Loucy (cell line): ENCODE results near the gene TLE5.

Source experiments
- H2AFZ ChIP-seq: fragments of 200-600 bp; sonication (generic); 2 replicates; pipeline ENCODE4 v1.6.0; 2016; ENCODE audit warnings: antibody characterized with exemption, mild to moderate bottlenecking, low read length, moderate library complexity
- H3F3A ChIP-seq: fragments of 200-600 bp; 2 replicates; pipeline ENCODE4 v1.6.0; 2016; ENCODE audit warnings: antibody characterized with exemption, low read depth, mild to moderate bottlenecking
- H3K27me3 ChIP-seq: fragments of 200-600 bp; sonication (generic); 2 replicates; pipeline ENCODE4 v1.6.1; 2014; ENCODE audit warnings: low read length, mild to moderate bottlenecking; ENCODE audit not compliant: insufficient read depth, poor library complexity, severe bottlenecking
- H3K36me3 ChIP-seq: fragments of 200-600 bp; sonication (generic); 2 replicates; pipeline ENCODE4 v1.6.1; 2016; ENCODE audit warnings: low read length; ENCODE audit not compliant: insufficient read depth
- H3K4me1 ChIP-seq: fragments of 200-600 bp; sonication (generic); 2 replicates; pipeline ENCODE4 v1.5.1; 2014; ENCODE audit warnings: low read length, mild to moderate bottlenecking; ENCODE audit not compliant: insufficient read depth, poor library complexity, severe bottlenecking
- H3K4me2 ChIP-seq: fragments of 200-600 bp; sonication (generic); 2 replicates; pipeline ENCODE4 v1.6.0; 2014; ENCODE audit warnings: antibody characterized with exemption, low read length, low read depth, mild to moderate bottlenecking; ENCODE audit not compliant: poor library complexity, severe bottlenecking
- H3K4me3 ChIP-seq: fragments of 200-600 bp; sonication (generic); 2 replicates; pipeline ENCODE4 v1.5.1; 2014; ENCODE audit warnings: low read length, mild to moderate bottlenecking, mixed read lengths; ENCODE audit not compliant: poor library complexity, severe bottlenecking
- H3K79me2 ChIP-seq: fragments of 200-600 bp; sonication (generic); 2 replicates; pipeline ENCODE4 v1.6.1; 2014; ENCODE audit warnings: low read length; ENCODE audit not compliant: insufficient read depth
- H3K9ac ChIP-seq: fragments of 200-600 bp; sonication (generic); 2 replicates; pipeline ENCODE4 v1.6.0; 2014; ENCODE audit warnings: mild to moderate bottlenecking, low read depth, low read length, moderate library complexity; ENCODE audit not compliant: poor library complexity, severe bottlenecking
- H3K9me2 ChIP-seq: fragments of 200-600 bp; sonication (generic); replicated peaks from 2 replicates; pipeline ENCODE4 v1.6.1; 2016; ENCODE audit warnings: low read depth, low read length, mixed read lengths
- H3K9me3 ChIP-seq: fragments of 200-600 bp; sonication (generic); 2 replicates; pipeline ENCODE4 v1.6.1; 2014; ENCODE audit warnings: mild to moderate bottlenecking, antibody characterized with exemption, low read length, low read depth; ENCODE audit not compliant: insufficient read depth
- H4K20me1 ChIP-seq: fragments of 200-600 bp; sonication (generic); 2 replicates; pipeline ENCODE4 v1.6.0; 2014; ENCODE audit warnings: antibody characterized with exemption, low read length, mild to moderate bottlenecking; ENCODE audit not compliant: insufficient read depth, poor library complexity, severe bottlenecking
- EZH2phosphoT487 ChIP-seq: fragments of 200-600 bp; IDR thresholded peaks from 2 replicates; pipeline ENCODE4 v1.6.1; 2018; ENCODE audit warnings: antibody characterized with exemption, mild to moderate bottlenecking, moderate library complexity, borderline replicate concordance
- TF ChIP-seq, protein P1 (sequence below): fragments of 200-600 bp; sonication (generic); conservative IDR thresholded peaks from 2 replicates; pipeline ENCODE4 v1.5.1; 2014; ENCODE audit warnings: mild to moderate bottlenecking, antibody characterized with exemption, low read length

The TLE5 gene

DNA sequence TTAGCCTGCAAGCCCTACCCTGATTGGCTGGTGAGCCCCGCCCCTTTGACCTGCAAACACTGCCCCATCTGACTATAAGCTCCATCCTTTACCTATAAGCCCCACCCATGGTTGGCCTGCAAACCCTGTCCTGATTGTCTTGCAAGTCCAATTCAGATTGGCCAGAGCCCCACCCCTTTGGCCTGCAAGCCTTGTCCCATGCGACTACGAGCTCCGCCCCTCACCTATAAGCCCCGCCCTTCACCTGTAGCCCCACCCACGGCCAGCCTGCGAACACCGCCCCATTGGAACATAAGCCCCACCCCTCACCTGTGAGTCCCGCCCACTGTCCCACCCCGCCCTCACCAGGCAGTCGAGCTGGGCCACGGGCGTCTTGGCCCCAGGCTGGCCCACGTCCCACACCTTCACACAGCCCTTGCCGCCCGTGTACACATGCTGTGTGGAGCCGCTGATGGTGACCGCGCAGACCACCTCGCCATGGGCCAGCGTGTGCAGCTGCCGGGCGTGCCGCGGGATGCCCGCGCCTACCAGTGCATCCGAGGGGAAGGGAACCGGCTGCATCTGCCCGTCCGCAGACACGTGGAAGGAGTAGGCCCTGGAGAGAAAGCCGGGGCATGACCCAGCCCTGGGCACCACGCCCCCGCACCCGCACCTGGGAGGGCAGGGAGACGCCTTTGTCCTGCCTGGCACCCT is 56.1 kb downstream of the TLE5 start:
- H4K20me1 ChIP-seq, result no peaks in the 10 kb centered on the region
- no peaks in the 10 kb centered on the region for H3K36me3 ChIP-seq
- no peaks in the 10 kb centered on the region for H3K27me3 ChIP-seq
- H3K79me2 ChIP-seq, result no peaks in the 10 kb centered on the region
- H3K4me2 ChIP-seq, result no peak overlapping the region
- H3K4me1 ChIP-seq, result no peaks in the 10 kb centered on the region
- TF ChIP-seq EZH2phosphoT487, result no peak
- TF ChIP-seq, protein P1, sequence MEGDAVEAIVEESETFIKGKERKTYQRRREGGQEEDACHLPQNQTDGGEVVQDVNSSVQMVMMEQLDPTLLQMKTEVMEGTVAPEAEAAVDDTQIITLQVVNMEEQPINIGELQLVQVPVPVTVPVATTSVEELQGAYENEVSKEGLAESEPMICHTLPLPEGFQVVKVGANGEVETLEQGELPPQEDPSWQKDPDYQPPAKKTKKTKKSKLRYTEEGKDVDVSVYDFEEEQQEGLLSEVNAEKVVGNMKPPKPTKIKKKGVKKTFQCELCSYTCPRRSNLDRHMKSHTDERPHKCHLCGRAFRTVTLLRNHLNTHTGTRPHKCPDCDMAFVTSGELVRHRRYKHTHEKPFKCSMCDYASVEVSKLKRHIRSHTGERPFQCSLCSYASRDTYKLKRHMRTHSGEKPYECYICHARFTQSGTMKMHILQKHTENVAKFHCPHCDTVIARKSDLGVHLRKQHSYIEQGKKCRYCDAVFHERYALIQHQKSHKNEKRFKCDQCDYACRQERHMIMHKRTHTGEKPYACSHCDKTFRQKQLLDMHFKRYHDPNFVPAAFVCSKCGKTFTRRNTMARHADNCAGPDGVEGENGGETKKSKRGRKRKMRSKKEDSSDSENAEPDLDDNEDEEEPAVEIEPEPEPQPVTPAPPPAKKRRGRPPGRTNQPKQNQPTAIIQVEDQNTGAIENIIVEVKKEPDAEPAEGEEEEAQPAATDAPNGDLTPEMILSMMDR, result no peak
- no peaks in the 10 kb centered on the region for H3F3A ChIP-seq
- H3K9me2 ChIP-seq, result no peaks in the 10 kb centered on the region
- no peak overlapping the region for H3K9ac ChIP-seq
- no peak overlapping the region for H3K4me3 ChIP-seq
- no peaks in the 10 kb centered on the region for H3K9me3 ChIP-seq
- no peak overlapping the region for H2AFZ ChIP-seq

DNA sequence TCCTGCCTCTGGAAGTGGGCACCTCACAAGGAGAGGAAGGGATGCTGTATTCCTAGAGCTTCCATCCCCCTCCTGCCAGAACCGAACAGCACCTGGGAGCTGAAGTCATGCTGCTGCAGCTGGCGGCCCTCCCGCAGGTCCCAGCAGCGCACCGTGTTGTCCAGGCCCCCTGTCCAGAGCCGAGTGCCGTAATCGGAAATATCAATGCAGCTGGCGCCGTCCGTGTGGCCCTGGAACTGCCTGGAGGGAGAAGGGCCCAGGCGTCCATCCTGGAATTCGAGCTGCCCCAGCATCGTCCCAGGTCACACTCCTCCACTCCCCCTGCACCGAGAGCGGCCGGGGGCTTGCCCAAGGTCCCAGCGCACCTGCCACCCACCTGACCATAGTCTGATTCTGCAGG is 57.0 kb downstream of the TLE5 start:
- no peak overlapping the region for H3K4me3 ChIP-seq
- H3K79me2 ChIP-seq, result no peaks in the 10 kb centered on the region
- H3K9ac ChIP-seq, result no peak overlapping the region
- no peaks in the 10 kb centered on the region for H4K20me1 ChIP-seq
- no peak for TF ChIP-seq EZH2phosphoT487
- TF ChIP-seq, protein P1, result no peak
- no peaks in the 10 kb centered on the region for H3K9me2 ChIP-seq
- H3K27me3 ChIP-seq, result no peaks in the 10 kb centered on the region
- H3K36me3 ChIP-seq, result no peaks in the 10 kb centered on the region
- no peak overlapping the region for H2AFZ ChIP-seq
- H3F3A ChIP-seq, result no peaks in the 10 kb centered on the region
- H3K4me1 ChIP-seq, result no peaks in the 10 kb centered on the region
- no peak overlapping the region for H3K4me2 ChIP-seq
- no peaks in the 10 kb centered on the region for H3K9me3 ChIP-seq

DNA sequence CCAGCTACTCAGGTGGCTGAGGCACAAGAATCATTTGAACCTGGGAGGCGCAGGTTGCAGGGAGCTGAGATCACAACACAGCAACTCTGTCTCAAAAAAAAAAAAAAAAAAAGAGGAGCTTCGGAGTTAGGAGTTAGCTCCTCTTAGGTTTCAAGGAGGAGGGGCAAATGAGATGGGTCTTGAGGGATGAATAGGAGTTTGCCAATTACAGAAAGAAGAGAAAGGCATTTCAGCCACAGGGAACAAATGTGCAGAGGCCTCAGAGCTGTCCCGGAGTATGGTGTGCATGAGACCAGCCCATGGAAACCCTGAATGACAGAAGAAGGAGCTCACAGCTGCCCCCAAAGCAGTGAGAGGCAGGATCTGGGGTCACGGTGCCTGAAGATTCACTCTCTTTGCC is 57.8 kb downstream of the TLE5 start:
- H2AFZ ChIP-seq, result no peak overlapping the region
- H4K20me1 ChIP-seq, result no peaks in the 10 kb centered on the region
- H3F3A ChIP-seq, result no peaks in the 10 kb centered on the region
- no peaks in the 10 kb centered on the region for H3K9me3 ChIP-seq
- no peaks in the 10 kb centered on the region for H3K36me3 ChIP-seq
- no peaks in the 10 kb centered on the region for H3K4me1 ChIP-seq
- H3K4me3 ChIP-seq, result no peak overlapping the region
- no peaks in the 10 kb centered on the region for H3K79me2 ChIP-seq
- no peaks in the 10 kb centered on the region for H3K27me3 ChIP-seq
- H3K4me2 ChIP-seq, result no peak overlapping the region
- H3K9me2 ChIP-seq, result no peaks in the 10 kb centered on the region
- no peak for TF ChIP-seq EZH2phosphoT487
- TF ChIP-seq, protein P1, result no peak
- no peak overlapping the region for H3K9ac ChIP-seq
